ENCODE data around the gene HCRTR1. TPM values are rescaled to one million over a fixed set of nuclear protein-coding genes. Genes with fewer than 3 reads are reported as not detected.

The HCRTR1 gene
- total RNA-seq, 4 donors from 2014 or later, result 1.7 TPM; not detected in 3

- no peak for TF ChIP-seq CTCF (IDR thresholded peaks at IDR 0.05; ENCODE audit: low read depth)
Measured at GRCh38 chr1:31673433-31673832, 55.9 kb downstream of the HCRTR1 start.

- TF ChIP-seq CTCF (IDR thresholded peaks at IDR 0.05; ENCODE audit: low read depth), result no peak
Measured at GRCh38 chr1:31674626-31675025, 57.1 kb downstream of the HCRTR1 start.

GRCh38 chr1:31675161-31675560, 57.7 kb downstream of the HCRTR1 start:
- no peak for TF ChIP-seq CTCF (IDR thresholded peaks at IDR 0.05; ENCODE audit: low read depth)

- TF ChIP-seq CTCF (IDR thresholded peaks at IDR 0.05; ENCODE audit: low read depth), result no peak
Measured at GRCh38 chr1:31675756-31676155, 58.3 kb downstream of the HCRTR1 start.

Other genes with a start within 250 kb of the HCRTR1 start
- gene FABP3, start 244.6 kb upstream of the HCRTR1 start, total RNA-seq, result 10 to 100 TPM in 3 of 4 donors, not detected in 1; 17.8 to 43.2 (median 18.8) TPM
- gene SERINC2, start 204.5 kb upstream of the HCRTR1 start, total RNA-seq, result 10 to 100 TPM in 1 of 4 donors, 1 to 10 TPM in 3; 1.6 to 11.0 (median 7.2) TPM
- 100 to 1,000 TPM in 3 of 4 donors, 10 to 100 TPM in 1; 63.7 to 373 (median 125) TPM for gene TINAGL1, start 41.2 kb upstream of the HCRTR1 start, total RNA-seq
- 10 to 100 TPM; 49.6 to 68.8 (median 56.9) TPM for gene PEF1, start 27.2 kb downstream of the HCRTR1 start, total RNA-seq
- 10 to 100 TPM; 24.0 to 79.1 (median 55.0) TPM for gene COL16A1, start 86.3 kb downstream of the HCRTR1 start, total RNA-seq
- 1 to 10 TPM in 3 of 4 donors, under 1 TPM in 1; 0.82 to 5.1 (median 3.9) TPM for gene ADGRB2, start 146.7 kb downstream of the HCRTR1 start, total RNA-seq
- 10 to 100 TPM in 1 of 4 donors, 1 to 10 TPM in 2, under 1 TPM in 1; 0.82 to 42.7 (median 4.5) TPM for gene SPOCD1, start 198.3 kb downstream of the HCRTR1 start, total RNA-seq